Measurements from ENCODE around the gene ARHGAP28. TPM values are rescaled to one million over a fixed set of nuclear protein-coding genes. Genes with fewer than 3 reads are reported as not detected.
"Not testable (repeated sequence)": the region's sequence is repeated elsewhere in the genome, so short reads cannot be mapped to it uniquely, and the experiment has no call there.

The ARHGAP28 gene
- total RNA-seq, 1 donor from 2014 or later: 117 TPM

DNA sequence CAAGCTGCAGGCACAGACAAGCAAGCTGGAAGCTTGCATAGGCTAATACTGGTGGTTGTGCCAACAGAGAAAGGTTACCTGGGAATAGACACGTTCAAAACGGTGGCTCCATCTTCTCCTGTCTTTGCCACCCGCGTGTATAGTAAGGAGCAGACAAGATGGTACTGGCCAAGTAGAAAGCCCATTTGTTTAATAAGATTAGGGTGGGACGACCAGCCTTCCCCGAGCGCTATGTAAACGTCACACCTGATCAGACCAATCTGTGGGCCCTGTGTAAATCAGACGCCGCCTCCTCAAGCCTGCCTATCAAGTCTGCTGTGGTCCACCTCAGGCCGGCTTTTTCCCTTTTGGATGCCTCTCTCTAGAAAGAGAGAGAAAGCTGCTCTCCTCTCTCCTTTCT is 198.8 kb downstream of the ARHGAP28 start:
- Mint-ChIP-seq H3K36me3 (ENCODE audit: insufficient read depth) (no peaks in the 10 kb centered on the region), H3K4me1 (ENCODE audit: low read depth) (no peaks in the 10 kb centered on the region), H3K4me3 (ENCODE audit: low read depth) (no peak overlapping the region), H3K27ac (no peak overlapping the region), H3K27me3 (no peaks in the 10 kb centered on the region), H3K9me3 (ENCODE audit: low read depth) (peaks cover 1% of the 10 kb centered on the region)
- TF ChIP-seq, protein P1, sequence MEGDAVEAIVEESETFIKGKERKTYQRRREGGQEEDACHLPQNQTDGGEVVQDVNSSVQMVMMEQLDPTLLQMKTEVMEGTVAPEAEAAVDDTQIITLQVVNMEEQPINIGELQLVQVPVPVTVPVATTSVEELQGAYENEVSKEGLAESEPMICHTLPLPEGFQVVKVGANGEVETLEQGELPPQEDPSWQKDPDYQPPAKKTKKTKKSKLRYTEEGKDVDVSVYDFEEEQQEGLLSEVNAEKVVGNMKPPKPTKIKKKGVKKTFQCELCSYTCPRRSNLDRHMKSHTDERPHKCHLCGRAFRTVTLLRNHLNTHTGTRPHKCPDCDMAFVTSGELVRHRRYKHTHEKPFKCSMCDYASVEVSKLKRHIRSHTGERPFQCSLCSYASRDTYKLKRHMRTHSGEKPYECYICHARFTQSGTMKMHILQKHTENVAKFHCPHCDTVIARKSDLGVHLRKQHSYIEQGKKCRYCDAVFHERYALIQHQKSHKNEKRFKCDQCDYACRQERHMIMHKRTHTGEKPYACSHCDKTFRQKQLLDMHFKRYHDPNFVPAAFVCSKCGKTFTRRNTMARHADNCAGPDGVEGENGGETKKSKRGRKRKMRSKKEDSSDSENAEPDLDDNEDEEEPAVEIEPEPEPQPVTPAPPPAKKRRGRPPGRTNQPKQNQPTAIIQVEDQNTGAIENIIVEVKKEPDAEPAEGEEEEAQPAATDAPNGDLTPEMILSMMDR (IDR thresholded peaks at IDR 0.05; ENCODE audit: unreplicated experiment): no peak
- DNase-seq (ENCODE audit: low spot score, unreplicated experiment): no peak

DNA sequence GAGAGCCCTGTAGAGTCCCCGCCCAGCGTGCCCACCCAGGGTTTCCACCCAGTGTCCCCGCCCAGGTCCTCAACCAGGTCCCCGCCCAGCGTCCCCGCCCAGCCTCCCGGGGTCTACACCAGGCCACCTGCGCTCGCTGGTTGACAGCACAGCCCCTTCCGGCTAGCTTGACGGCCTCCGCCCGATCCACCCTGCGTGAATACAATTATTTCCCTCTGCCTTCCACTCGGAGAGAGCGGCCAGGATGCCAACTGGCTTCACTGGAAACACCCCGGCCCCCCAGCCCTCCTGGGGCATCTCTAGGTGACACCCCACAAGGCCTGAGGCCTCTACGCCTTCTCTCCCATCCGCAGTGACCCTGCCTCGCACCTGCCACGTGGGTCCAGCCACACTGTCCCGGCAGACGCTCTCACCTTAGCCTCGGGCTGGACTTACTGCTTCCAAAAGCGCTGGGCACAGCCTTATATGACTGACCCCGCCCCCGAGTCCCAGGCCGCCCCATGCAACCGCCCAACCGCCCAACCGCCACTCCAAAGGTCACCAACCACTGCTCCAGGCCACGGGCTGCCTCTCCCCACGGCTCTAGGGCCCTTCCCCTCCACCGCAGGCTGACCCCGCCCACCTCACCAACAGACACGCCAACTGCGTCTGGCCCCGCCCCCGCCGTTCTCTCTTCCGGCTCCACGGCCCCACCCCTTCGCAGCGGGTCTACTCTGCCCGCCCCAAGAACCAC is 200.0 kb downstream of the ARHGAP28 start:
- H3K27ac Mint-ChIP-seq: no peak overlapping the region
- no peak overlapping the region for H3K4me3 Mint-ChIP-seq (ENCODE audit: low read depth)
- TF ChIP-seq, protein P1 (IDR thresholded peaks at IDR 0.05; ENCODE audit: unreplicated experiment): no peak
- no peaks in the 10 kb centered on the region for H3K27me3 Mint-ChIP-seq
- no peak for DNase-seq (ENCODE audit: low spot score, unreplicated experiment)
- no peaks in the 10 kb centered on the region for H3K4me1 Mint-ChIP-seq (ENCODE audit: low read depth)
- no peaks in the 10 kb centered on the region for H3K9me3 Mint-ChIP-seq (ENCODE audit: low read depth)
- H3K36me3 Mint-ChIP-seq (ENCODE audit: insufficient read depth): no peaks in the 10 kb centered on the region

DNA sequence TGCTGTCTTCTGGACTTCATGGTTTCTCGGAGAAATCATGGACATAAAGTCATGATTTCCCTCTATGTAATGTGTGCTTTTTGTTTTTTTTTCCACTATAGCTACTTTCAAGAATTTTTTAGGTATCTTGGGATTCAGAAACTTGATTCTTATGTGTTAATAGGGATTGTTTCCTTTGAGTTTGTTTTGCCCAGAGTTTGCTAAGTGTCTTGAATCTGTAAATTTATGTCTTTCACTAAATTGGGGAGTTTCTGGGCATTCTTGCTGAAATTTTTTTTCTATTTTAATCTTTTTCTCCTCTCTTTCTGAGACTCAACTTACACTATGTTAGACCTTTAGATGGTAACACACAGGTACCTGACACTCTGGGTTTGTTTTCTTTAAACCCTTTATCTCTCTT is 205.3 kb downstream of the ARHGAP28 start:
- Mint-ChIP-seq H3K4me1 (ENCODE audit: low read depth) (peaks cover 13% of the 10 kb centered on the region), H3K27me3 (no peaks in the 10 kb centered on the region), H3K9me3 (ENCODE audit: low read depth) (no peaks in the 10 kb centered on the region), H3K36me3 (ENCODE audit: insufficient read depth) (peaks cover 16% of the 10 kb centered on the region), H3K4me3 (ENCODE audit: low read depth) (no peak overlapping the region), H3K27ac (no peak overlapping the region)
- TF ChIP-seq, protein P1 (IDR thresholded peaks at IDR 0.05; ENCODE audit: unreplicated experiment): no peak
- DNase-seq (ENCODE audit: low spot score, unreplicated experiment): no peak

DNA sequence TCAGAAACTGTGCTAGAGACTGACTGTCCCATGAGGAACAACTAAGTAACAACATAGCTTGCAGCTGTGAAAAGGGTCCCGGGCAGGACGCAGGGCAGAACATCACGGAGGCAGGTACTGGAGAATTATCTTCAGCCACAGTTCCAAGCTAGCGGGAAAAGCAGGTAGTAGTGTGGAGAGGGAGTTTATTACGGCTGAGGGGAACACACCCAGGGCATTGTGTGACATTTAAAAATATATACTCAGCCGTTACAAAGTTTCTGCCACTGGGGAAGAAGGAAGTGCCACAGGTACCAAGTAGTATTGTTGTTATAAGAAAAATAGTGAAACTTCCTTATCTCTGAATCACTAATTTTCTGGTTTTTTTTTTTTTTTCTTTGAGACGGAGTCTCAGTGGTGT is 208.5 kb downstream of the ARHGAP28 start:
- DNase-seq (ENCODE audit: low spot score, unreplicated experiment): no peak
- H3K36me3 Mint-ChIP-seq (ENCODE audit: insufficient read depth): peaks cover 32% of the 10 kb centered on the region
- H3K27me3 Mint-ChIP-seq: no peaks in the 10 kb centered on the region
- no peak overlapping the region for H3K4me3 Mint-ChIP-seq (ENCODE audit: low read depth)
- H3K27ac Mint-ChIP-seq: peak overlapping the region; percentile 15
- no peaks in the 10 kb centered on the region for H3K9me3 Mint-ChIP-seq (ENCODE audit: low read depth)
- peaks cover 13% of the 10 kb centered on the region for H3K4me1 Mint-ChIP-seq (ENCODE audit: low read depth)
- TF ChIP-seq, protein P1 (IDR thresholded peaks at IDR 0.05; ENCODE audit: unreplicated experiment): no peak

DNA sequence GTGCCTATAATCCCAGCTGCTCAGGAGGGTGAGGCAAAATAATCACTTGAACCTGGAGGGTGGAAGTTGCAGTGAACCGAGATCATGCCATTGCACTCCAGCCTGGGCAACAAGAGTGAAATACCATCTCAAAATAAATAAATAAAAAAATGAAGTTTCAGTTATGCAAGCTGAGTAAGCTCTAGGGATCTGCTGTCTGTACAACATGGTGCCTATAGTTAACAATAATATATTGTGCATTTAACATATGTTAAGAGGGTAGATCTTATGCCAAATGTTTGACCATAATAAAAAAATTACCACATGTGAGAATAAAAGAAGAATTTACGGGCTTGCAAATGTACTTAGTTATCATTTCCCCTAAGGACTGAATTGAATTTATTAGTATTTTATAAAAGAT is 208.9 kb downstream of the ARHGAP28 start:
- Mint-ChIP-seq H3K36me3 (ENCODE audit: insufficient read depth) (peaks cover 35% of the 10 kb centered on the region), H3K4me1 (ENCODE audit: low read depth) (peaks cover 17% of the 10 kb centered on the region)
- H3K9me3 Mint-ChIP-seq (ENCODE audit: low read depth); DNase-seq (ENCODE audit: low spot score, unreplicated experiment); H3K4me3 Mint-ChIP-seq (ENCODE audit: low read depth); H3K27me3 Mint-ChIP-seq; H3K27ac Mint-ChIP-seq: not testable (repeated sequence)

DNA sequence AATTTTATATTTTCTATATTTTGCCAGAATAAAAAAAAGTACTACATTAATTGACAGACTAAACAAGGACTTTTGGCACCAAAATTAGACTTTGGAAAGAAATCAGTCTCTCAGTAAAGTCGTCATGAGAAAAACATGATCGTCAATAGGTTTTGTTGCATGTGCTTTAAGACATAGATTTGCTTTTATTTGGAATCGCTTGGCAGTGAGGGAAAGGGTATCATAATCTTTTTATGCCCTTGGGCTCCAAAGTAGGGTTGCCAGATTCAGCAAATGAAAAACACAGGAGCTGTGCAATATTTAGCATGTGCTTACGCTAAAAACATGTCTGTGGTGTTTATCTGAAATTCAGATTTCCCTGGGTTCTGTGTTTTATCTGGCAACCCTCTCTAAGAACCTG is 210.5 kb downstream of the ARHGAP28 start:
- H3K4me3 Mint-ChIP-seq (ENCODE audit: low read depth): no peak overlapping the region
- DNase-seq (ENCODE audit: low spot score, unreplicated experiment): no peak

More for the DNA sequence above, 210.5 kb downstream of the ARHGAP28 start:
- H3K9me3 Mint-ChIP-seq (ENCODE audit: low read depth): no peaks in the 10 kb centered on the region
- peaks cover 42% of the 10 kb centered on the region for H3K36me3 Mint-ChIP-seq (ENCODE audit: insufficient read depth)
- peaks cover 15% of the 10 kb centered on the region for H3K4me1 Mint-ChIP-seq (ENCODE audit: low read depth)
- TF ChIP-seq, protein P1 (IDR thresholded peaks at IDR 0.05; ENCODE audit: unreplicated experiment): no peak
- H3K27ac Mint-ChIP-seq: no peak overlapping the region
- H3K27me3 Mint-ChIP-seq: no peaks in the 10 kb centered on the region

All from progenitor cell of endocrine pancreas (in vitro differentiated cells).